ENCODE measurements around the gene GDPD5. TPM values are rescaled to one million over a fixed set of nuclear protein-coding genes. Genes with fewer than 3 reads are reported as not detected.

The GDPD5 gene
- total RNA-seq, 1 donor from 2014 or later, result 7.5 TPM

- no peak for DNase-seq
These were observed 8.7 kb upstream of the GDPD5 start for GRCh38 chr11:75534259-75535069.

GRCh38 chr11:75533896-75534258 is 8.1 kb upstream of the GDPD5 start:
- DNase-seq, result no peak

GRCh38 chr11:75532200-75533048 is 6.7 kb upstream of the GDPD5 start:
- peak; percentile 88 for DNase-seq

GRCh38 chr11:75531325-75531724 is 5.6 kb upstream of the GDPD5 start:
- no peak for DNase-seq

- no peak for DNase-seq
These were observed 4.8 kb upstream of the GDPD5 start for GRCh38 chr11:75530577-75530976.

- no peak for DNase-seq
These were observed 2.4 kb upstream of the GDPD5 start for GRCh38 chr11:75527938-75528735.

GRCh38 chr11:75527130-75527529 is 1.4 kb upstream of the GDPD5 start:
- DNase-seq, result no peak

GRCh38 chr11:75526192-75526541 is 426 bp upstream of the GDPD5 start:
- no peak for DNase-seq

- DNase-seq, result no peak
These were observed 892 bp downstream of the GDPD5 start for GRCh38 chr11:75524665-75525432.

- no peak for DNase-seq
These were observed 1.7 kb downstream of the GDPD5 start for GRCh38 chr11:75523811-75524664.

- DNase-seq, result no peak
These were observed 2.6 kb downstream of the GDPD5 start for GRCh38 chr11:75523189-75523588.

- DNase-seq, result no peak
These were observed 3.3 kb downstream of the GDPD5 start for GRCh38 chr11:75522286-75523044.

- no peak for DNase-seq
These were observed 5.1 kb downstream of the GDPD5 start for GRCh38 chr11:75520688-75521087.

- peak; percentile 61 for DNase-seq
These were observed 6.7 kb downstream of the GDPD5 start for GRCh38 chr11:75518771-75519653.

- no peak for DNase-seq
These were observed 7.6 kb downstream of the GDPD5 start for GRCh38 chr11:75518204-75518549.

GRCh38 chr11:75516886-75517285 is 8.9 kb downstream of the GDPD5 start:
- no peak for DNase-seq

GRCh38 chr11:75516140-75516539 is 9.6 kb downstream of the GDPD5 start:
- DNase-seq, result no peak

GRCh38 chr11:75514596-75514995 is 11.1 kb downstream of the GDPD5 start:
- no peak for DNase-seq

GRCh38 chr11:75513250-75513649 is 12.5 kb downstream of the GDPD5 start:
- no peak for DNase-seq

- no peak for DNase-seq
These were observed 15.1 kb downstream of the GDPD5 start for GRCh38 chr11:75510723-75511019.

Data from tongue (tissue), 2 donors.